GM18870 (cell line): ENCODE results near the gene UBE2J2.

Experiments used
- ATAC-seq: cut with Tn5 transposase; IDR thresholded peaks from one replicate; pipeline ENCODE4 v1.9.1; 2021; ENCODE audit warnings: moderate library complexity; ENCODE audit not compliant: unreplicated experiment

Gene UBE2J2

DNA sequence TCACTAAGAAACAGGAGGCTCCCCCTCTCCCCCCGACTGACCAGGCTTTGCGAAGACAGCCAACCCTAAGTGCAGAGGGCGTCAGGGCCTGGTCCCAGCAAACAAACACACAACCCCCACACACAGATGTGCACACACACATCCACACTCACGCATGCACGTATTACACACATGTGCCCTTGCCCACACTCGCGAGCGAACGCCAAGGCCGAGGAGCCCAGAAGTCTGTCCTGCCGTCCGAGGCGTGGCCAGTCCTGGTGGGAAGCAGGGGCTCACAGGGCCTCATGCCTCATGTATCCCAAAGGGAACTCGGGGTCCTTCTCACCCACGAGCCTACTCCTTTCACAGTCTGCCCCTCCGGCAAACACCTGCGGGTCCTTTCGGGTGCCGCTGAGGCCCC lies 43.9 kb downstream of the UBE2J2 start:
- no peak for ATAC-seq

GRCh38 chr1:1228596-1229321 lies 44.9 kb downstream of the UBE2J2 start:
- ATAC-seq: no peak

- ATAC-seq: no peak
Observed at GRCh38 chr1:1228187-1228586, 45.5 kb downstream of the UBE2J2 start.

DNA sequence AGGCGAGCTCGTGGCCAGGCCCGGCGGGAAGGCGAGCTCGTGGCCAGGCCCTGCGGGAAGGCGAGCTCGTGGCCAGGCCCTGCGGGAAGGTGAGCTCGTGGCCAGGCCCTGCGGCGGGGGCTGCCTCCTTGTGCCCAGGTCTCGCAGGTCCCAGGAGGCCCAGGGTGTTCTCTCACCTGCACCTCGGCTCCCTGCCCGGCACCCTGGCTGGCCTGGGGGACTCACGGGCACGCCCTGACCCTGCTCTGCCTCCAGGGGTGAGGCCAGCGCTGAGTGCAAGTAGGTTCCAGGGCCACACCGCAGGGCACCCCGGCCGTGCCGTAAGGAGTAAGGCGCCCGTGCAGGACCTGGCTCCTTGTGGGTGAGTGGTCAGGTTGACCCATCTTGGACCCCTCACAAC lies 46.3 kb downstream of the UBE2J2 start:
- ATAC-seq: no peak

DNA sequence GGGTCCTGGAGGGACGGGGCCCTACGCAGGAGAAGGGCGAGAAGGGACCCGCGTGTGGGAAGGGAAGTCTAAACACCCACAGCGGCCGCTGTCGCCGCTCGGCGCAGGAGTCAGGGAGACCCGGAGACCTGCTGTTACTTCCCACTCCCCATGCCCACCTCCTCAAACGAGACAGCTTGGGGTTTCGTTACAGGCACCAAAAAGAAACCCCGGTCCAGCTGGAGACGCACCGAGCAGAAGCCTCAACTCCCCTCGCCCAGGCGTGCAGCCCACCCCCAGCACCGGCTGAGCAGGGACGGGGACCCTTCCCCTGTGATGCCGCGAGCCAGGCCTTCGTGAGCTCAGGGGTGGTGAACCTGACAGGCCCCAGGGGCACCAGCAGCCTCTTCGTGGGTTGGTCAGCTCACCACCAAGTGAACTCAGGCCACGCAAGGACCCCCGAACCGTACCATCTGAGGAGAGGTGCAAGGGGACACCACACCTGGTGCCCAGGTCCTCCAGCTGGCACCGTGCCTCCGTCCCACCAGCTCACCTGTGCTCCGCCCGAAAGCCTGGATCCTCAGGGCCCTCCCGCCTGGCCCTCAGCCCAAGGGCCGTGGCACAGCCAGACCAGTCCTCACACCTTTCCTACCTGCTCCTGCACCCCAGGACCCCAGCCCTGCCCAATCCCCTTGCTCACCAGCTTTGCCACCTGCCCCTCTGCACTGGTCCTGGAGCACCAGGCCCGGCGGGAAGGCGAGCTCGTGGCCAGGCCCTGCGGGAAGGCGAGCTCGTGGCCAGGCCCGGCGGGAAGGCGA lies 46.9 kb downstream of the UBE2J2 start:
- no peak for ATAC-seq

DNA sequence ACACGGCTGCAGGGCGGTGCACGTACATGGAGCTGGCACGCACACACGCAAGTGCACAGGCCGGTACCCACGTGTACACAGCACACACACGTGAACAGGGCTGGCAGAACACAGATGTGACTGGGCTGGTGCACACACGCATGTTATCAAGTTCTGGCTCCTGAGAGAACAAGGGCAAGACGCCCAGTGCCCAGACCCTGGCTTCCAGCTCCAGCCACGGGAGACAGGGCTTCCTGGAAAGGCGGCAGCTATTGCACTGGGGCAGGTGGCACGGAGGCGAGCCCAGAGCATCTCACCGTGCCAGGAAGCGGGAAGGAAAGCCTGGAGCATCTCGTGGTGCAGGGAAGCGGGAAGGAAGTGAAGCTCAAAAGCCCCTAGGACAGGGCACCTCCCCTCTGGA lies 47.7 kb downstream of the UBE2J2 start:
- ATAC-seq: no peak

- ATAC-seq: no peak
Observed at GRCh38 chr1:1225238-1225845, 48.3 kb downstream of the UBE2J2 start.

DNA sequence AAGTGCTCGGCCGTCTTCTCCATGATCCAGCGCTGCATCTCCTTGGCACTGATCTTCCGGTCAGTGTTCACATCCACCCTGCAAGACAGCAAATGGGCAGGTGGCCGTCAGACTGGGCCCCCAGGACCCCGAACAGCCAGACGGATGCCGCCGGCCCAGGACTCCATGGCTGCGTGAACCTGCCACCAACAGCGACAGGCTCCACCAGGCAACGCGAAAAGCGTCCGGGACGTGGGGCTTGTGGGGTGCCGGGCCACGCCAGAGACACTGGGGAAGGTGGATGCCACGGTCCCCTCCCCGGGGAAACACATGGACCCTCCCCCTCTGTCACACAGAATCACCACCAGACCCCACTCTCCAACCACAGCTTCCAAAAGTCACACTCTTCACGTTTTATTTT lies 49.8 kb downstream of the UBE2J2 start:
- ATAC-seq: no peak

DNA sequence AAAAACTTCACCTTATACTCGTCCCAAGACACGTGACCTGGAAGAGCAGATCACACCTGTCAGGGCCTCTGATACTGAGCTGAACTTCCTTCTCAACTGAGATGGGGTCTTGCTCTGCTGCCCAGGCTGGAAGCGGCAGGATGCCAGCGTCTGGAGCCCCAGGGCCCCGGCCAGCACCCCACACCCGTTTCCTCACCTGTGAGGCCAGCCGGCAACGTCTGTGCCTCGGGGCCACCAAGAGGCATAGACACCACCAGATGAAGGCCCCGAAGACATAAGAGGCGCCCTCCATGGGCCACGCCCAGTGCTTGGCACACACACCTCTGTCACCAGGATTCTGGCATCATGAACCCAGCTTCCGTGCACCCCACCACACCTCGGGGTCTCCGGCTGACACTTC lies 50.3 kb downstream of the UBE2J2 start:
- no peak for ATAC-seq

- no peak for ATAC-seq
Observed at GRCh38 chr1:1222575-1223225, 51.0 kb downstream of the UBE2J2 start.

- no peak for ATAC-seq
Observed at GRCh38 chr1:1221887-1222574, 51.6 kb downstream of the UBE2J2 start.

DNA sequence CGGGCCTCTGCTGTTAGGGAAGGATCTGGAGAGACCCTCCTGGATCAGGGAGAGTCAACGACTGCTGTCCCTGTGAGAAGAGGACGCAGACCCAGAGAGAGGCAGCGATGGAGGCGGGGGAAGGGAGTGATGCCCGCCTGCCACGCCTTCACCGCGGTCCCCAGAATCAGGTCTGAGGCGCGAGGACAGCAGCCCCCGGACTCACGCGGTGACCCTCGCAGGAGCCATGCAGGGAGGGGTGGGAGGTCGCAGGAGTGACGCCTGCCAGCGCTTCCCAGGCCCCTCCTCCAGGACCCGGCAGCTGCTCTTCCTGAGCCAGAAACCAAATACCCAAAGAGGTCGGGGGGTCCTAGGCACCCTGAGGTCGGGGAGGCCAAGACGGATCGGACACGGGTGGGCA lies 53.5 kb downstream of the UBE2J2 start:
- no peak for ATAC-seq

DNA sequence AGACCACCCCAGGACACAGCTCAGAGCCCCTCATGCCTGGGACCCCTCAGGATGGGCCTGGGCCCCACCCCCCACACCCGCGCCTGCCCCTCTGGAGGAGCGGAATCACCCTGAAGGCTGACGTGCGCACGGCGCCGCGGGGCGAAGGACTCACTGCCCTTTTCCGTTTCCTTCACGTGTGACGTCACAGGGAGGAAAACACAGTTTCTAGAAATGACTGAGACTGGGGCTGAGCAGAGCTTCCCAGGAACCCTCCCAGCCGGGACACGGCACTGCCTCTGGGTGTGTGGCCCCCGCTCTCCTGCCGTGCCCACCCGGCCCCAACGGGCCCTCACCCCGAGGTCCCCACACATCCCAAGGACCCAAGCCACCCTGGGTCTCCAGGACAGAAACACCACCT lies 54.3 kb downstream of the UBE2J2 start:
- ATAC-seq: no peak

DNA sequence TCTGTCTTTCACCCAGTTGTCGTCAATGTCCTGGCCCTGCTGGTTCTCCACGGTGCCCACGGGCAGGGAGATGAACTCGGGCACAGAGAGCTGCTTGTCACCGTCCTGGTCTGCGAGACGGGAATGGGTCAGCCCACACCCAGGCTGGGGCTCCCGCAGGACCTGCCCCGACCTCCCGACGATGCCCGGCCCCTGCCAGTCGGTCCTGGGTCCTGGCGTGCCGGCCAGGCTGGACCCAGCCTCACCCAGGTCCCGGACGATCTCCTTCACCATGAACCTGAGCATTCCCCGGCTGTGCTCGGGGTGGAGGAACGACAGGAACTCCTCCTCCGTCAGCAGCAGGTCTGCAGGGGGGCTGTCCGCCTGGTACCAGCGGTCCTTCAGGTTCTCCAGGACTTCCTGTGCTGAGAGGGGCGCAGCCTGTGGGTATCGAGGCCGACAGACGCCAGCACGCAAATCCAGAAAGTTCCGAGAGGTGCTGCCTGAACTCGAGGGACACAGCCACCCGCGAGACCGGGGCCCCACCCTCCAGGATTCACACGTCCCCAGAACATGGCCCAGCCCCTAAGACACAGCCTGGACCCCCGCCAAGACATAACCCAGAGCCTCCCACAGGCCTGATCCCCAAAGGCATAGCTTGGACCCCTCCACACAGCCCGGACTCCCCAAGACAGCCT lies 55.0 kb downstream of the UBE2J2 start:
- ATAC-seq: no peak

GRCh38 chr1:1217621-1218523 lies 55.8 kb downstream of the UBE2J2 start:
- no peak for ATAC-seq

DNA sequence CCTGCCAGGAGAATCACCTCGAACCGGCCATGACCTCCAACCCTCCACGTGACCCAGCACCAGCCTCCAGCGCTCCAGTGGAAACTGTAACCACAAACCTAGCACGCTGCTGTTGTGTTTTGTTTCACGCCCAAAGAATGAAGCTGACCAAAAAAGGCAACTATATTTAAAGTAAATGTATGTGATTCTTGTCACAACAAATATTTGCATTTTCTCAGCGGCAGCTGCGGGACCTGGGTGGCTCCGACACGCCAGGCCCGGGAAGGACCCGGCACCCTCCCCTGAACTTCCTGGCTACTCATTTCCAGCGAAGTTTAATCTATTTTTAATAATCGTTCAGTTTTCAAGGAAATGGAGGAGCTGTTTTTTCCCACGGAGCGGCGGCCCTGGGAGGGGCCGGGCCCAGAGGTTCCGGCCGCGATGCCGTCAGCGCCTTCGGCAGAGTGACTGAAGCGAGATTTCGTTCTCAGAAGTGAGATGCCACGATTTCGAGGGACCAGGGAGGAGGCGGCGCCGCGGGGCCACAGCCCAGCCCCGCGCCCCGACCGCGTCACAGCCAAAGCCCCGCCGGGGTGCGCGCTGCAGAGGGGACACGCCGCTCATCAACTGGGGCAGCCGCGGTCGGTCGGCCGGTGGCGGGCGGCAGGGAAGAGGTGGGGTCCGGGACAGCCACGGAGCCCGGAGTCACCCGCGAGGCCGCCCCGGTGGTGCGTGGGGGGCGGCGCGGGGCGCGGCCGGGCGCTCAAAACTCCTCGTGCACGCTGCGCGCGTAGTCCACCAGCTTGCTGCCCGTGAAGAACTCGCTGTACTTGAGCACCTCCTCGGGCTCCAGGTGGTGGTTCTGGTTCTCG lies 56.7 kb downstream of the UBE2J2 start:
- no peak for ATAC-seq

DNA sequence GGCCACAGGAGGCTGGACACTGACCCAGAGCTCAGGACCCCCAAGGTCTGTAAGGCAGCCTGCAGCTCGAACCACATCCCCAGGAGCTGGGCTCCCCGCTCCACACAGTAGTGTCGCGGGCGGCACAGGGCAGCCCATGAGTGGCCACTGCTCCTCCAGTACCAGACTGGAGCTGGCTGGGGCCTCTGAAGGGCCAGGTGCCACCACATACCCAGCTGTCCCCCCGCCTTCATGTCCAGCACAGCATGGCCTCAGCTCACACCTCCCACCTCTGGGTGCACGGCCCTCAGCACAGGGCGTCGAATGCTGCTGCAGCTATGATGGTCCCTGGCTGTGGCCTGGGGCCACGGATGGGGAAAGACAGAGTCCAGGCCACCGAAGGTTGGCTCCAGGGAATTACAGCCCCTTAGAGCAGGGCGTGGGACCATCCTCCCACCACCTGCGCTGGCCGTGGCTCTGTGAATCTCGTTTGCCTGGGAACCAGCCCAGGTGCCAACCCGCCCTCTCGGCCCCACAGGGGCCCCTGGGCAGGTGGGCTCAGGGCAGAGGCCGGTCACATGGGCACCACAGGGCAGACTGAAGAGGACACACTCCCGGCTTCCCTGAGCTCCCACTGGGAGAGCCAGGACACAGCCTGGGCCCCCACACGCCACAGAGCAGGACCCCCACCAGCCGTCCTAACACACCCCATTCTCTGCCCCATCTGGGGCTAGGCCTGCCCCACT lies 57.6 kb downstream of the UBE2J2 start:
- no peak for ATAC-seq
